Measurements from ENCODE around the gene SEL1L3.

The SEL1L3 gene

DNA sequence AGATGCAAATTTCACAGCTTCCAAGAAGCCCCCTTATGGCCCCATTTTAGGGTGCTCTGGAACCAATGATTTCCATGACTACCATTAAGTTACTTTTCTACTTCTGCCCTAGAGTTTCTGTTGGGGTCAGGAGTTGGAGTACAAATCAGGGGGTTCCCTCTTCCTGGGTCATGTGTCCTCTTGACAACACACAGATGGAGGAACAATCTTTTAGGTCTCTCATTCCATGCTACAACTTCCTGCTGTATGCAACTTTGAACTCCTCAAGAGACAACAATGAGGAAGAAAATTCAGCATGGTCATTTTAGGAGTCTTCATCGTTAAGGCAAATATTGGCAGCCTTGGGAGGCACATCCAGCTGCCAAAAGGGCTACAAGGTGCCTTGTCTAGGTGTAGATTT is 79.7 kb downstream of the SEL1L3 start:
- Histone ChIP-seq H3K4me3 (ENCODE audit: low read depth, low read length) (no peak overlapping the region), H3K36me3 (ENCODE audit: control insufficient read depth, insufficient read depth, low read length) (no peaks in the 10 kb centered on the region), H3K27me3 (ENCODE audit: control insufficient read depth, insufficient read depth, low read length) (no peaks in the 10 kb centered on the region), H3K4me1 (no peaks in the 10 kb centered on the region), H2AFZ (no peak overlapping the region), H3K79me2 (no peaks in the 10 kb centered on the region), H3K27ac (no peak overlapping the region), H3K4me2 (ENCODE audit: low read length) (no peak overlapping the region), H3K9ac (no peak overlapping the region), H3K9me3 (ENCODE audit: control insufficient read depth, low read length) (no peaks in the 10 kb centered on the region)
- TF ChIP-seq, protein P1, sequence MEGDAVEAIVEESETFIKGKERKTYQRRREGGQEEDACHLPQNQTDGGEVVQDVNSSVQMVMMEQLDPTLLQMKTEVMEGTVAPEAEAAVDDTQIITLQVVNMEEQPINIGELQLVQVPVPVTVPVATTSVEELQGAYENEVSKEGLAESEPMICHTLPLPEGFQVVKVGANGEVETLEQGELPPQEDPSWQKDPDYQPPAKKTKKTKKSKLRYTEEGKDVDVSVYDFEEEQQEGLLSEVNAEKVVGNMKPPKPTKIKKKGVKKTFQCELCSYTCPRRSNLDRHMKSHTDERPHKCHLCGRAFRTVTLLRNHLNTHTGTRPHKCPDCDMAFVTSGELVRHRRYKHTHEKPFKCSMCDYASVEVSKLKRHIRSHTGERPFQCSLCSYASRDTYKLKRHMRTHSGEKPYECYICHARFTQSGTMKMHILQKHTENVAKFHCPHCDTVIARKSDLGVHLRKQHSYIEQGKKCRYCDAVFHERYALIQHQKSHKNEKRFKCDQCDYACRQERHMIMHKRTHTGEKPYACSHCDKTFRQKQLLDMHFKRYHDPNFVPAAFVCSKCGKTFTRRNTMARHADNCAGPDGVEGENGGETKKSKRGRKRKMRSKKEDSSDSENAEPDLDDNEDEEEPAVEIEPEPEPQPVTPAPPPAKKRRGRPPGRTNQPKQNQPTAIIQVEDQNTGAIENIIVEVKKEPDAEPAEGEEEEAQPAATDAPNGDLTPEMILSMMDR (IDR thresholded peaks at IDR 0.05), result no peak

DNA sequence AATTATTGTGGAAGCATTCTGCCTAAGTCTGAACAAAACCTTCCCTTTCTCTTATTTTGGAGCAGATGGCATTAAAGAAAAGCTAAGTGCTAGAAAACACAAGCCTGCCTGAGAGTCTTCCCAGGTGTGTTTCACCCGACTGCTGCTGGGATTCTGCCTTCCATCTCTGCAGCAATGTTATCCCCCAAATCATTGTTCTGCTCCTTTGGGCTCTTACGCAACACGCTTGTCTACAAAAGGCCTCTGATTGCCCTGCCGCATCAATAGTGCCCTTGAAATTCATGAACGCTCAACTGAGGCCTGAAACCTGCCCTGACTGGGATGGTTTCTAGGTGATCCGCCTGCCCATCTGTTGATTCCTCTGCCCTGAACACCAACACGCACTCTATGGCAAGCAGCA is 80.3 kb downstream of the SEL1L3 start:
- no peak overlapping the region for H3K4me2 ChIP-seq (ENCODE audit: low read length)
- no peaks in the 10 kb centered on the region for H3K36me3 ChIP-seq (ENCODE audit: control insufficient read depth, insufficient read depth, low read length)

GRCh38 chr4:25779021-25779420 is 83.8 kb downstream of the SEL1L3 start:
- H3K36me3 ChIP-seq (ENCODE audit: control insufficient read depth, insufficient read depth, low read length), result no peaks in the 10 kb centered on the region

More for the DNA sequence above, 80.3 kb downstream of the SEL1L3 start:
- no peaks in the 10 kb centered on the region for H3K27me3 ChIP-seq (ENCODE audit: control insufficient read depth, insufficient read depth, low read length)
- TF ChIP-seq, protein P1 (IDR thresholded peaks at IDR 0.05), result no peak
- no peaks in the 10 kb centered on the region for H3K79me2 ChIP-seq
- H3K4me3 ChIP-seq (ENCODE audit: low read depth, low read length), result no peak overlapping the region
- H3K27ac ChIP-seq, result no peak overlapping the region
- no peaks in the 10 kb centered on the region for H3K4me1 ChIP-seq
- no peak overlapping the region for H3K9ac ChIP-seq
- H2AFZ ChIP-seq, result no peak overlapping the region
- H3K9me3 ChIP-seq (ENCODE audit: control insufficient read depth, low read length), result no peaks in the 10 kb centered on the region

GRCh38 chr4:25776795-25777194 is 86.0 kb downstream of the SEL1L3 start:
- H3K27ac ChIP-seq, result no peak overlapping the region
- H3K36me3 ChIP-seq (ENCODE audit: control insufficient read depth, insufficient read depth, low read length), result no peaks in the 10 kb centered on the region
- no peak overlapping the region for H3K9ac ChIP-seq
- no peaks in the 10 kb centered on the region for H3K4me1 ChIP-seq
- H2AFZ ChIP-seq, result no peak overlapping the region
- TF ChIP-seq, protein P1 (IDR thresholded peaks at IDR 0.05), result no peak
- H3K9me3 ChIP-seq (ENCODE audit: control insufficient read depth, low read length), result no peaks in the 10 kb centered on the region
- H3K79me2 ChIP-seq, result no peaks in the 10 kb centered on the region
- no peaks in the 10 kb centered on the region for H3K27me3 ChIP-seq (ENCODE audit: control insufficient read depth, insufficient read depth, low read length)
- no peak overlapping the region for H3K4me3 ChIP-seq (ENCODE audit: low read depth, low read length)
- H3K4me2 ChIP-seq (ENCODE audit: low read length), result no peak overlapping the region

More at GRCh38 chr4:25779021-25779420, 83.8 kb downstream of the SEL1L3 start:
- Histone ChIP-seq H3K4me3 (ENCODE audit: low read depth, low read length) (no peak overlapping the region), H2AFZ (no peak overlapping the region), H3K79me2 (no peaks in the 10 kb centered on the region), H3K27me3 (ENCODE audit: control insufficient read depth, insufficient read depth, low read length) (no peaks in the 10 kb centered on the region), H3K9me3 (ENCODE audit: control insufficient read depth, low read length) (no peaks in the 10 kb centered on the region), H3K4me1 (no peaks in the 10 kb centered on the region), H3K27ac (no peak overlapping the region), H3K4me2 (ENCODE audit: low read length) (no peak overlapping the region), H3K9ac (no peak overlapping the region)
- TF ChIP-seq, protein P1 (IDR thresholded peaks at IDR 0.05), result no peak

- H3K36me3 ChIP-seq (ENCODE audit: control insufficient read depth, insufficient read depth, low read length), result no peaks in the 10 kb centered on the region
- H3K4me2 ChIP-seq (ENCODE audit: low read length), result no peak overlapping the region
- H3K4me1 ChIP-seq, result no peaks in the 10 kb centered on the region
- TF ChIP-seq, protein P1 (IDR thresholded peaks at IDR 0.05), result no peak
- no peak overlapping the region for H3K27ac ChIP-seq
- H3K27me3 ChIP-seq (ENCODE audit: control insufficient read depth, insufficient read depth, low read length), result no peaks in the 10 kb centered on the region
- H3K79me2 ChIP-seq, result no peaks in the 10 kb centered on the region
- H3K9ac ChIP-seq, result no peak overlapping the region
- no peak overlapping the region for H3K4me3 ChIP-seq (ENCODE audit: low read depth, low read length)
- H2AFZ ChIP-seq, result no peak overlapping the region
- no peaks in the 10 kb centered on the region for H3K9me3 ChIP-seq (ENCODE audit: control insufficient read depth, low read length)
These were observed 87.6 kb downstream of the SEL1L3 start for GRCh38 chr4:25775166-25775565.
